Lower lobe of right lung (tissue), 2 donors: ENCODE data around the gene SLC7A6. TPM values are rescaled to one million over a fixed set of nuclear protein-coding genes. Genes with fewer than 3 reads are reported as not detected.

ENCODE experiments used
- ATAC-seq, 2 donors: fragments of 200-7000 bp; cut with Tn5 transposase; one replicate each; pipeline ENCODE4 v1.9.1; 2020 to 2022; ENCODE audit warnings: mild to moderate bottlenecking in 2 of 2, moderate library complexity in 2 of 2
- DNase-seq: peaks from one replicate; pipeline ENCODE4 v3.0.0-alpha.2; 2020
- H3K27ac ChIP-seq: fragments of 200-600 bp; one replicate; pipeline ENCODE4 v1.8.0; 2022
- H3K27me3 ChIP-seq: fragments of 200-600 bp; one replicate; pipeline ENCODE4 v1.8.0; 2022; ENCODE audit warnings: low read depth
- H3K36me3 ChIP-seq: fragments of 200-600 bp; one replicate; pipeline ENCODE4 v1.8.0; 2022; ENCODE audit warnings: mild to moderate bottlenecking
- H3K4me1 ChIP-seq: fragments of 200-600 bp; one replicate; pipeline ENCODE4 v1.8.0; 2022
- H3K4me3 ChIP-seq: fragments of 200-600 bp; one replicate; pipeline ENCODE4 v1.8.0; 2022; ENCODE audit warnings: mild to moderate bottlenecking
- H3K9me3 ChIP-seq: fragments of 200-600 bp; one replicate; pipeline ENCODE4 v1.8.0; 2022
- intact Hi-C: fragments of 100-400 bp; cut with DNase I; formaldehyde crosslinking; loops from one replicate; pipeline ENCODE4 v1.11.0; 2022
- total RNA-seq: library from RNA; stranded (reverse); fragmentation: NEBNext Ultra II Directional; extraction: Animal tissue kit (Norgen Biotek cat#: 25700); gene quantifications from one replicate; pipeline ENCODE4 v1.2.1, GENCODE V29; 2021
- TF ChIP-seq, protein P1 (sequence below): fragments of 200-600 bp; IDR thresholded peaks from one replicate; pipeline ENCODE4 v1.8.0; 2022; ENCODE audit warnings: antibody characterized with exemption, mild to moderate bottlenecking
- donor health status: DM: no; HTN: yes; CAD: no; lungs with severe emphysema.

Gene SLC7A6
- total RNA-seq, 1 donor from 2014 or later: 47.1 TPM

GRCh38 chr16:68219725-68220351 lies 44.5 kb upstream of the SLC7A6 start:
- DNase-seq (no peak), ATAC-seq (peak; percentile 57 to 66)
- no peaks in the 10 kb centered on the region for H3K9me3 ChIP-seq
- H3K4me3 ChIP-seq: no peak overlapping the region
- TF ChIP-seq, protein P1, sequence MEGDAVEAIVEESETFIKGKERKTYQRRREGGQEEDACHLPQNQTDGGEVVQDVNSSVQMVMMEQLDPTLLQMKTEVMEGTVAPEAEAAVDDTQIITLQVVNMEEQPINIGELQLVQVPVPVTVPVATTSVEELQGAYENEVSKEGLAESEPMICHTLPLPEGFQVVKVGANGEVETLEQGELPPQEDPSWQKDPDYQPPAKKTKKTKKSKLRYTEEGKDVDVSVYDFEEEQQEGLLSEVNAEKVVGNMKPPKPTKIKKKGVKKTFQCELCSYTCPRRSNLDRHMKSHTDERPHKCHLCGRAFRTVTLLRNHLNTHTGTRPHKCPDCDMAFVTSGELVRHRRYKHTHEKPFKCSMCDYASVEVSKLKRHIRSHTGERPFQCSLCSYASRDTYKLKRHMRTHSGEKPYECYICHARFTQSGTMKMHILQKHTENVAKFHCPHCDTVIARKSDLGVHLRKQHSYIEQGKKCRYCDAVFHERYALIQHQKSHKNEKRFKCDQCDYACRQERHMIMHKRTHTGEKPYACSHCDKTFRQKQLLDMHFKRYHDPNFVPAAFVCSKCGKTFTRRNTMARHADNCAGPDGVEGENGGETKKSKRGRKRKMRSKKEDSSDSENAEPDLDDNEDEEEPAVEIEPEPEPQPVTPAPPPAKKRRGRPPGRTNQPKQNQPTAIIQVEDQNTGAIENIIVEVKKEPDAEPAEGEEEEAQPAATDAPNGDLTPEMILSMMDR: no peak
- peaks cover 27% of the 10 kb centered on the region for H3K36me3 ChIP-seq
- no peaks in the 10 kb centered on the region for H3K27me3 ChIP-seq
- peaks cover 8% of the 10 kb centered on the region for H3K4me1 ChIP-seq
- intact Hi-C loops: no loop called here
- peak overlapping the region; percentile 37 for H3K27ac ChIP-seq

DNA sequence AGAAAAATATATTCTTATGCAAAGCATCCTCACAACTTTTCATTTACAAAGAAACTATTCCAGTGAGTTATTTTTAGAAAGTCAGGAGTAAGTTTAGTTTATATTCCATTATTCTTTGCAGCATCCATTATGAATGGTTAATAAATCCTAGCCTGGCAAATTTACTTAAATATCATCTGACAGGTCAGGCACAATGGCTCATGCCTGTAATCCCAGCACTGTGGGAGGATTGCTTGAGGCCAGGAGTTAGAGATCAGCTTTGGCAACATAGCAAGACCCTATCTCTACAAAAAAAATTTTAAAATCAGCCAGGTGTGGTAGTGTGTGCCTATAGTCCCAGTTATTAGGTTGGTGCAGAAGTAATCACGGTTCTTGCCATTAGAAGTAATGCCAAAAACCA lies 41.3 kb upstream of the SLC7A6 start:
- no peak overlapping the region for H3K27ac ChIP-seq
- intact Hi-C loops: no loop called here

DNA sequence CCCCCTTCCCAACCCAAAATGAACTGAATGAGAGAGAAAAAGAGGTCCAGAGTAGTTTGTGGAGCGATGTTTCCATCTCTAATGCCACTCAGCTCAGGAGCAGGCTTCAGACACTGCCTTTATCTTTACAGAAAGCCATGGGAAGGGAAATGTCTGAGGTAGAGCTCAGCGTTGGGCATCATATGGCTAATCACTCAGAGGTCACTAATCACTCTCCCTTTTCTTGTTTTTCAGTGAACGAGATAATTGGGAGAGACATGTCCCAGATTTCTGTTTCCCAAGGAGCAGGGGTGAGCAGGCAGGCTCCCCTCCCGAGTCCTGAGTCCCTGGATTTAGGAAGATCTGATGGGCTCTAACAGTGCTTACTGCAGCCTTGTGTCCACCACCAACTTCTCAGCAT lies 38.2 kb upstream of the SLC7A6 start:
- ATAC-seq: no peak
- H3K27me3 ChIP-seq: no peaks in the 10 kb centered on the region
- no peak overlapping the region for H3K4me3 ChIP-seq
- DNase-seq: no peak
- peaks cover 25% of the 10 kb centered on the region for H3K4me1 ChIP-seq
- peaks cover 61% of the 10 kb centered on the region for H3K36me3 ChIP-seq
- intact Hi-C loops: no loop called here
- TF ChIP-seq, protein P1: no peak
- no peaks in the 10 kb centered on the region for H3K9me3 ChIP-seq
- H3K27ac ChIP-seq: no peak overlapping the region

More for the DNA sequence above, 41.3 kb upstream of the SLC7A6 start:
- DNase-seq (no peak), ATAC-seq (no peak)
- no peaks in the 10 kb centered on the region for H3K27me3 ChIP-seq
- H3K4me1 ChIP-seq: peaks cover 13% of the 10 kb centered on the region
- TF ChIP-seq, protein P1: no peak
- H3K4me3 ChIP-seq: no peak overlapping the region
- no peaks in the 10 kb centered on the region for H3K9me3 ChIP-seq
- H3K36me3 ChIP-seq: peaks cover 38% of the 10 kb centered on the region

- ATAC-seq (no peak), DNase-seq (no peak)
- TF ChIP-seq, protein P1: no peak
- Histone ChIP-seq H3K27me3 (no peaks in the 10 kb centered on the region), H3K4me3 (no peak overlapping the region), H3K9me3 (no peaks in the 10 kb centered on the region), H3K36me3 (peaks cover 66% of the 10 kb centered on the region), H3K4me1 (peaks cover 25% of the 10 kb centered on the region), H3K27ac (peak overlapping the region; percentile 36)
- intact Hi-C loops: no loop called here
Measured at GRCh38 chr16:68227183-68227793, 37.0 kb upstream of the SLC7A6 start.

DNA sequence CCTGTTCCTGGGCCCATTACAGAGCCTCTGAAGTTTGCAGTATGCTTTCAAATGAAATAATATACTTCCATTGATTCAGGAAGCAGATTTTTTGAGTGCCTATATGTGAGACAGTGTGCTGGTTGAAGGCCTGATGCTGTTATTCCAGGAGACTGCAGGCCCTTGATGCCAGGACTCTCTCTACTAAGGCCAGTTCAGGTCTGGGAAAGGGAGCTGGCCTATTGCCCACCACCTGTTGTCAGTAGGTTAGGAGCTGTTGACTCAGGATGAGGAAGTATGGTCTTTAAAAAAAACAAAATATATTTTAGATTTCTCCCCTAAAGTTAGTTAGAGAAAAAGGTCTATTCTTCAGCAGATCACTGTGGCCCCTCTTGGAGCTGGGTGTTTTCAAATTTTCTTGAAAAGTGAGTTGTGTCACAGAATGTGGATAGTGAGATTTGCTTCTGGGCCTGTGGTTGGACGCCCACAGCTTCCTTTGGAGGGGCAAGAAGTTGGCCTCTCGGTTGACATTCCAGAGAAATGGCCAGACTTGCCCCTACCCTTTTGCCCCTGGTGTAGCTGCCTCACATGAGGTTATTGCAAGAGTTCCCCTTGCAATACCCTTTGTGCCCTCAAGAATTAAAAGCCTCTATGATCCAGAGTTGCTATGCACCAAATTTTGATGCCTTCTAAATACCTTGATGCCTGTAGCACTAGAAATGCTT lies 36.3 kb upstream of the SLC7A6 start:
- DNase-seq (no peak), ATAC-seq (no peak)

More for the DNA sequence above, 36.3 kb upstream of the SLC7A6 start:
- TF ChIP-seq, protein P1: no peak
- Histone ChIP-seq H3K27me3 (no peaks in the 10 kb centered on the region), H3K9me3 (no peaks in the 10 kb centered on the region), H3K27ac (peak overlapping the region; percentile 36), H3K36me3 (peaks cover 69% of the 10 kb centered on the region), H3K4me3 (no peak overlapping the region), H3K4me1 (peaks cover 25% of the 10 kb centered on the region)
- intact Hi-C loops: no loop called here
